HG03457 (cell line): ENCODE results near the gene CD101.

ENCODE experiments used
- ATAC-seq: cut with Tn5 transposase; IDR thresholded peaks from one replicate; pipeline ENCODE4 v1.9.1; 2021; ENCODE audit warnings: moderate number of reproducible peaks; ENCODE audit not compliant: unreplicated experiment

CD101 gene

DNA sequence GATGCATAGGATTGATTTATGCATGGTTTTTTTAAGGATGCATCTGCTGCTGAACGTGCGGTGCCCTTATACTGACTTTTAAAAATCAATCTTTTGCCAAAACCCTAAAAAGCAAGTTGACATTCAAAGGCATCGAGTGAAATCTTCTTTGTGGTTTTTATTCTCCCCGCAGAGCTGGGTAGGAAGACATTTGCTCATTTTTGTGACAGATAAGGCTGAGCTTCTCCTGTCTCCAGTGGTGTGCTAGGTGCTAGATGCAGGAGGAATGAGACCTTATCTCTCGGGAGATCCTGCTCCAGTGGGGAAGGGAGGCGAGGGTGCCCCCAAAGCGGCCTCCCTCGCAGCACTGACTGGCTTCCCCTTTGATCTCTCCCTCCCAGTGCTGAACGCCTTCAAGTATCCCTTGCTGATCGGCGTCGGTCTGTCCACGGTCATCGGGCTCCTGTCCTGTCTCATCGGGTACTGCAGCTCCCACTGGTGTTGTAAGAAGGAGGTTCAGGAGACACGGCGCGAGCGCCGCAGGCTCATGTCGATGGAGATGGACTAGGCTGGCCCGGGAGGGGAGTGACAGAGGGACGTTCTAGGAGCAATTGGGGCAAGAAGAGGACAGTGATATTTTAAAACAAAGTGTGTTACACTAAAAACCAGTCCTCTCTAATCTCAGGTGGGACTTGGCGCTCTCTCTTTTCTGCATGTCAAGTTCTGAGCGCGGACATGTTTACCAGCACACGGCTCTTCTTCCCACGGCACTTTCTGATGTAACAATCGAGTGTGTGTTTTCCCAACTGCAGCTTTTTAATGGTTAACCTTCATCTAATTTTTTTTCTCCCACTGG, 14.9 kb upstream of the CD101 start:
- no peak for ATAC-seq

DNA sequence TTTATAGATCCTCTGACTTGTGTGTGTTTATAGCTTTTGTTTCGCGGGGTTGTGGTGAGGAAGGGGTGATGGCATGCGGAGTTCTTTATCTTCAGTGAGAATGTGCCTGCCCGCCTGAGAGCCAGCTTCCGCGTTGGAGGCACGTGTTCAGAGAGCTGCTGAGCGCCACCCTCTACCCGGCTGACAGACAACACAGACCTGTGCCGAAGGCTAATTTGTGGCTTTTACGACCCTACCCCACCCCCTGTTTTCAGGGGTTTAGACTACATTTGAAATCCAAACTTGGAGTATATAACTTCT, 14.4 kb upstream of the CD101 start:
- no peak for ATAC-seq

DNA sequence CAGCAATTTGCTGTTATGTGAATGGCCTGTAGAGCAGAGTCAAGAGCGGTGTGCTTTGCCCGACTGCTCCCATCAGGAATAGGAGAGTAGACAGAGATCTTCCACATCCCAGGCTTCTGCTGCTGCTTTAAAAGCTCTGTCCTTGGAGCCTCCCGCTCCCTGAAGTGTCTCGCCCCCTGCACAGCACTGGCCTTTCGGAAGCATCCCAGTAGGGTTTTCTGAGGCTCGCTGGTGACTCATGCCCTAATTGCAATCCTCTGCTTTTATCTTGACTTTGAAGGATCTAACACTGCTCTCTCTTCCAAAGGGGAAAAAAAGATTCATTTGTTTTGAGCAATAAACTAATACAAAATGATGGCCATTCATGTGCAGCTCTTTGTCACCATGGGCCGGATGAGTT, 13.3 kb upstream of the CD101 start:
- ATAC-seq = no peak

DNA sequence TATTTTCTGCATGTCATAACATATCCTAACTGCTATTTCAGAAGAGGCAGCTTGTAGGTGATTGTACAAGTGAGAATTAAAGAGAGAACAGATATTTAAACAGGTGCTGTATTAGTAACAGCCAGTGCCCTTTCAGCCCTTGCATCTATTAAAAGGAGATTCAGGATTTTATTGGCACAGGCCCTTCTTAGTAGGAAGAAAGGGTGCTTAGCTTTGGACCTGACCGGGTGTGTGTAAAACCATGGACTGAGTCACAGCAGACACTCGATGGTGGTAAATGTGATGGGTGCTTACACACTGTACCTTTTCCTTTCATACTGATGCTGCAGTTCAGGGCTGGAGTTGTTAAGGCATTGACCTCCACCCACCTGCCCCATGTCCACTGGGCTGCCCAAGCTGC, 12.7 kb upstream of the CD101 start:
- no peak for ATAC-seq

DNA sequence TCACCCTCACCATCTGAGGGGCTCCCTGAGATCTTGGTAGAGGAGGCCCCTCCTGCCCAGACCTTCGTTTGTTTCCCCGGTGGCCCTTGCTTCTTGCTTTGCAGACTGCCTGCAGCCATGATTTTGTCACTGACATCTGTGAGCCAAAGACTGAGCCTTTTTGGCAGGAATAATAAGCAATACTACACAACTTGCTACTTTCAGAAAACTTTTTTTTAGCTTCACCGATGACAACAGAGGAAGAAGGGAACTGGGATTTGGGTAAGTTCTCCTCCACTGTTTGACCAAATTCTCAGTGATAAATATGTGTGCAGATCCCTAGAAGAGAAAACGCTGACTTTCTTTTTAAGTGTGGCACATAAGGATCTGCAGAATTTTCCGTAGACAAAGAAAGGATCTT, 11.7 kb upstream of the CD101 start:
- ATAC-seq = no peak

DNA sequence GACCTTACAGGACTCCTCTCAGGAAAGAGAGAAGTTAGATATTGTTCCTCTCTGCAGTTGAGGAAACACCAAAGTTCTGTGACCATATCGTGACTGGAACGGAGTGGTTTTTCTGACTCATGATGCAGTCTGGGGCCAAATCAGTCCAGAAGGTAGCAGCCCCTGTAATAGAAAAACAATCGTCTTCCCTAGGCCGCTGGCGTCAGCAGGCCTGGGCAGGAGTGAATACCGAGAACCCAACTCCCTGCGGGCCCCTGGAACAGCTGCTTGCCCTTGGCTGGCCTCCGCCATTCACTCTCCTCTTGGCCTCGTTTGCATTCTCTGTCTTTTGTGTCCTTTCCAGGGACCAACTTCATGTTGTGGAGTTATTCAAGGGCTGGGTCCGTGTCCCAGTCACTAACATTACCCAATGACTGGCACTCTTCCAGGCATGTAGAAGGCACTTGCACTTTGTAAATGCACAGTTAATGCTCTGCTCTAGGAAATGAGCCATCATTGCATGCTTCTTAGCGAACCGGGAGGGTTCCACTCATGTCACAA, 10.9 kb upstream of the CD101 start:
- no peak for ATAC-seq

DNA sequence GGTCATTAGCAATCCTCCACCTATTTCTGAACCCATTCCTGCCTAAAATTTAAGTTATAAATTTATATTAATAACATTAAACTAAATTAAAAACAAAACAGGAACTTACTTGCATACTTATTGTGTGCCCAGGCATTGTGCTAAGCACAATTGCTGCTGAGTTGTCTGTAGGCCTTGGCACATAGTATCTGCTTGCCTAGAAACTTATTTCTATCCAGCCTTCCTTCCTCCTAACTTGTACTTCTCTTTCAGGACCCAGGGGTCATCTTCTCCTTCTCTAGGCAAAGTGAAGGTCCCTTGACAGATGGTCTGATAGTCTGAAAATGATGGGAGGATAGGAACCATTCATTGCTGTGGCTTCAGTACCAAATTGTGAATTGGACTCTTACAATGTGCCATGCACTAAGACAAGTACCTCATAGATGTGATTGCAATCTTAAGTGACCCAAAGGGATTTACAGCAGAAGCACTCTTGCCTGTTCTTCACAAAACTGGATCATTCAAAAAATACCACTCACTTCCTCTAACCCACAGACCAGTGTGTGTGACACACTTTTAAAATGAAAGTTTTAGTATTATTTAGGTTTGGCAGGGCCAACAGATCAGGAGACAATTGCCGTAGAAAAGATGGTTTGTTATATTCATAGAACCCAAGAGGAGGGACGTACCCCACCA, 10.3 kb upstream of the CD101 start:
- no peak for ATAC-seq

DNA sequence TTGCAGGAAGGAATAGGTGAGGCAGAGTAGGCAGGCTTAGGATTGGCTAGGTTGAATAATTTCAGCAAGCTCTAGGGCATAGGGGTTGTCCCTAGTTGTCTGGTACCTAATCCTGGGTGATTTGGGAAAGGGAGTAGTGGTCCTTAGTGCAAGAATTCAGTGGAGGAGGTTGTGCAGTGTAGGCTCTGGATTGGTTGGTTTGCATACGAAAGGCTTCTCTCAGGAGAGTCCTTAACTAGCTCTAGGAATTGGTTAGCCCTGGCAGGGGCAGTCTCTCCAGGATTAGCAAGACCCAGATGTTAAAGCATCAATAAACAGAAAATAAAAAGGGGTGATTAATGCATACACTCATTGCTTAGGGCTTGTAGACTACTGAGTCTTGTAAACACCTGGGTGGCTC, 9.6 kb upstream of the CD101 start:
- ATAC-seq = no peak

DNA sequence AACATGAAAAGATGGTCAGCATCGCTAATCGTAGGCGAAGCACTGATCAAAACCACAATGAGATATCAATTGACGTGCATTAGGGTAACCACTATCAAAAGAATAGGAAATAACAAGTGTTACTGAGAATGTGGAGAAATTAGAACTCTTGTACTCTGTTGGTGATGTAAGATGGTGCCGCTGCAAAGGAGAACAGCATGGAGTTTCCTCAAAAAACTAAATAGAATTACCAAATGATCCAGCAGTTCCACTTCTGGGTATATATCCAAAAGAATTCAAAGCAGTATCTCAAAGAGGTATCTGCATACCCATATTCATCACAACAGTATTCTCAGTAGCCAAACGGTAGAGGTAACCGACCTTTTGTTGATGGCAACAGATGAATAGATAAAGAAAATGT, 8.3 kb upstream of the CD101 start:
- ATAC-seq = no peak

DNA sequence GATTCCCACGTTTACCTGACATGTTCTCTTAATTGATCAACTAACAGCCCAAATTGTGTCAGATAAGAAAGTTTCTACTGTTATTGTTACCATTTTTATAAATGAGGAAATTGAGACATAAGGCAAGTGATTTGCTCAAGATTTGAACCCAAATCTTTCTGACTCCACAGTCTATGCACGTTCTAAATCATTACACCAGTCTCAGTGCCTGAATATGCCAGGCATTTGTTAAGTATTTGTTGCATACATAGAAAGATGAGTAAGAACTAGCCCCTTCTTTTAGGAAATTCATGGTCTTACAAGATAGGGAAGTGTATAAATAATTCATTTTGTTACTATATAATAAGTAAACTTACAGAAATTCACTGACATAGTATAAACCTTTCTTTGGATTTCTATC, 7.1 kb upstream of the CD101 start:
- ATAC-seq = no peak

DNA sequence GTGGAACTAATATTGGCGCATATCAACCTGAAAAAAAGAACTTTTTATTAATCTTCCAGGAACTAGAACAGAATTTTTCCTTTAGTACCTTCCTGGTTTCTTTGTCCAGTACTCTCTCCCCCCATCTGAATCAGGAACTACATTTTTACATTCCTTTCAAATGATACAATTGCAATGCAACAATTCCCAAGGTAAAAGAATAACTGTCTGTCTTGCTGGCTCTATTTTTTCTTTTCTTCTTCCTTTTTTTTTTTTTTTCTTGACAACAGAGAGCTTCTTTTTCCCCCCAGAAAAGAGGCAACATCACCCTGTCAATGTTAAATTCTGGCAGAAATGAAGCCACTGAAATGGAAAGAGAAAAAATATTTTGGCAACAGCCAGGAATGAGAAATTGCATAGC, 4.5 kb upstream of the CD101 start:
- ATAC-seq = no peak

DNA sequence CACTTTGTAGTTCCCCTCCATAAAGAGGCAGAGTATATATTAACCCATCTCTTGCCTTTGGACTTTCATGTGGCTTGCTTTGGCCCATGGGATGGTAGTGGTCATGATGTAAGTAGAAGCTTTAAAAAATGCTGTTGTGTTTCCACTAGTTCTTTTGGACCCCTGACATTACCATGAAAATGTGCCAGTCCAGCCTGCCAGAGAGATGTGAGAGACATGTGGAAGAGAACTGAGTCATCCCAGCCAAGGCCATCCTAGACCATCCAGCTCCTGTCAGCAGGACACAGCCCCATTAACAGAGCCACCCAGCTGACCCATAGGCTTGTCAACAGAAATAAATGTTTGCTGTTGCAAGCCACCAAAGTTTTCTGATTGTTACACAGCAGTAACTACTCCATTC, 3.9 kb upstream of the CD101 start:
- no peak for ATAC-seq

DNA sequence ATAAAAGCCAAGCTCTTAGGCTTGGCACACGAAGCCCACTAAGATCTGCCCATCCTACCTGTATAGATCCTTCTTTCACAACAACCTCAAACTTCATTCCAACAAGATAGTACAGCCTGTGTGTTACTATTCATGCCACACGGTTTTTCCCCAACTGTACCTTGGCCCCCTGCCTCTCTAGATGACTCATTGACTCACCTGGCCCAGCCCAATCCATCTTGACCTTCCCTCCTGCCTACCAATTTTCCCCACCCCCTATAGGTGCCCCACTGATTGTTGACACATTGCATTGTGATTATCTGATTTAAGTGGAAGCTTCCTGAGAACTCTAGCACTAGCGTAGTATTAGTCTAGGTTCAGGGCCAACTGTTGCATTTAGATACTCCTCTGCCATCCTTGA, 2.0 kb upstream of the CD101 start:
- no peak for ATAC-seq

DNA sequence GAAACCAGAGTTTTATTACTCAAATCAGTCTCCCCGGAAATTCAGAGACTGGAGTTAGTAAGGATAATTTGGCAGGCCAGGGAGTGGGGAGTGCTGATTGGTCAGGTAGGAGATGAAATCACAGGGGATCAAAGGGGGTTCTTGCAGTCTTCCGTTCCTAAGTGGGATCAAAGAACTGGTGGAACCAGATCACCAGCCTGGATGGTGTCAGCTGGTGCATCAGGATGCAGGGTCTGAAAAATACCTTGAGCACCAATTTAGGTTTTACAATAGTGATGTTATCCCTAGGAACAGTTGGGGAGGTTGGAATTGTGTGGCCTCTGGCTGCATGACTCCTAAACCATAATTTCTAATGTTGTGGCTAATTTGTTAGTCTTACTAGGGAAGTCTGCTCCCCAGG, 1.4 kb upstream of the CD101 start:
- no peak for ATAC-seq

DNA sequence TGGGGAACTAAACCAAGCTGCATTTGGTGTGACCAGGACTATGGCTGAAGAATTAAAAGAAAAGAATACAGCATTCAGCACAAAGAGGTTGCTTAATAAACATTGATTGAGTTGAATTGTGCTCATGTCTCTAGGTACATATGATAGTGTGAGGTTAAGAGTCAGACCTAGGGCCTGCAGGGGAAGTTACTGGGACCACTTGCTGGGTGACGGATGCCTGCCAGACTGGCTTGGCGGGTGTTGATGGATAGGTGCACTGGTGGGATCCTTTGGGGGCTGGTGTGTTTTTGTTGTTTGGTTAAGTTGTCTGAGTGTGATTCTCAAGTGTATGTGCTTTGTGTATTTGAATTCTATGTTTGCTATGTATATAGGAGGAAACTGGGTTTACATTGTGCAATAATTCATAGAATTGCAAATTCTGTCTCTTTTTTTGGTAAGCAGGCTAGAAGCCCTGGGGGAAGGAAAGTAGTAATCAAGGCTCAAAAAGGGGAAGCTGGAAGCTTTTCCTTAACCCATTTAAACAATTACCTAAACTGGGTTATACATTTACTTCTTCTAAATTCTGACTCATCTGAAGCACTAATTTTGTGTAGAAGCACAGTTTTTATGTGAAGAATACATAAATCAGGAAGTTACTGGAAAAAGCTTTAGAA, 1.8 kb downstream of the CD101 start:
- ATAC-seq = no peak

DNA sequence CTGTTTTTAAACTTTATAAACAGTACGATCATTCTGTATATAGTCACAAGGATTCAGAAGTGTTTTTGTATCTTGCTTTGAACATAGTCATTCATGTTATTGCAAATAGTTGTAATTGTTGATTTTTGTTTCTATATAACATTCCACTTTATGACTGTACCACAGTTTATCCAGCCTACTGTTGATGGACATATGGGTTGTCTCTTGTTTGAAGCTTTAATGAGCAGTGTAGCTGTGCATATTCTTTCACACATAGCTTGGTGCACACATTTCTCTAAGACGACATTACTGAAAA, 6.1 kb downstream of the CD101 start:
- no peak for ATAC-seq

DNA sequence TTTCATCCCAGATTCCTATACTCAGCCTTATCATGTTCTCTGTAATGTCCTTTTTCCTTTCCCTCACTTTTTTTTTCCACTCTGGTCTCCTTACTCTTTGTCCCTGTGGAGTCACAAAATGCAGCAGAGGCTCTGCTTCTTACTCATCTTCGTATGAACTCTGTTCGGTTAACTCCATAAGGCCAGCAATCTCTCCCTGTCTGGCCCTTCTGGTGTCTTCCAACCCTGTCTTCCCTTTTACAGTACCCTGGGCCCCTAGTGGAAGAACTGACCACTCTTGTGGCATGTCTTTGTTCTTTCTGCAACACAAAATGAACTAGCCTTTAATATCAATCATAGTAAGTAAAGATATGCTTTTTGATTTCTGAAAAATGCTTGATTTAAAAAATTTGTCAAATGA, 7.1 kb downstream of the CD101 start:
- ATAC-seq = no peak

DNA sequence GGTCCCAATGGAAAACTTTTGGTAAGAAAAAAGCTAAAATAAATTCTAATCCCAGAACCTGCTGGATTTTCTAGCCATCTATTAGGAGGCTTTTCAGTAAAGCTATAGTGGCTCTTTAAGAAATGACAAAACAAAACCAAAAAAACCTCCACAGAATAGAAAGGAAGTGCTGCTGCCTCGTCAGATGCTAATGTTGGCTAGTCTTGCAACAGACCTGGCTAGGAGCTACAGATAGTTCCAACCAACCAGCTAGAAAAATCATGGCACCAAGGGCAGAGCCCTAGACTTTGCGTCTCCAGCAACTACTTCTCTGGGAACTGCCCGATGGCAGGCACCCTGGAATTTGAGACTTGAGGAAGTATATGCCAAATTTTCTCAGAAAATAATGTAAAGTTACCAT, 7.6 kb downstream of the CD101 start:
- no peak for ATAC-seq

DNA sequence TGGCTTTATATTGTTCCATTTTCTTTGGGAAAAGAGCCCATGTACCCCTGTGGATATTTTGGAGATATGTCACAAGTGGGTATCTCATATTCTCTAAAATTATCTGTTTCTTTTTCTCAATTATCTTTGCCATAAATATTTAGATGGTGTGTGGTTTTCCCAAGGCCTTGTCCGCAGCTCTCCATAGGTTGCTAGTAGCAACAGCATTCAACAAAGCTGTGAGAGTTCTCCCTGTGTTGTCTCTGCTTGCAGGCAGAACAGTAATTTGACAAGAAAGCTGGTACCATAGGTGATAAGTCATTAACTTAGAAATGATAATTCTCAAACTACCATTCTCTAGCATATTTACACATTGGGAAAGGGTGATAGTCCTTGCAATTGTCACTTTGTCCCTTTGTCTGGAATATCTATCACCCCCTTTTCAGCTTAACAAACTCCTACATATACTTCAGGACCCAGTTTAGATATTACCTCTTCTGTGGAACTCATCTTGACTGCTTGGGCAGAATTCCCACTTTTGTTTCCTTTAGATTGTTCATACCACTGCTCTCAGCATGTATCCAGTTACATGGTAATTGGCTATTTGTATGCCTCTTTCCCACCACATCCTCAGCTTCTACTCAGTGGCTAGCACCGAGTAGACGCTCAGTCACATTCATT, 8.9 kb downstream of the CD101 start:
- no peak for ATAC-seq

DNA sequence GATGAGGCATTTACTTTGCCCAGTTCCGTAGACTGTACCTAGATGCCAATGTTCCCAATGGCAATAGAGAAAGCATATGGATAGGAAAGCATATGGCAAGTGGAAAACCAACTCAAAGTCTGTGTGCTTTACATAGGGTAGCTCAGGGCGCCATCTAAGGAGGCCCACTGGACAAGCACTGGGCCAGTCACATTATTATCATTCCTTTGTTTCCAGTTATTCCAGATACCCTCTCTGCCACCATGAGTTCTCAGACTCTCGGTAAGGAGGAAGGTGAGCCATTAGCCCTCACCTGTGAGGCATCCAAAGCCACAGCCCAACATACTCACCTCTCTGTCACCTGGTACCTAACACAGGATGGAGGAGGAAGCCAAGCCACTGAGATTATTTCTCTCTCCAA, 9.8 kb downstream of the CD101 start:
- no peak for ATAC-seq

DNA sequence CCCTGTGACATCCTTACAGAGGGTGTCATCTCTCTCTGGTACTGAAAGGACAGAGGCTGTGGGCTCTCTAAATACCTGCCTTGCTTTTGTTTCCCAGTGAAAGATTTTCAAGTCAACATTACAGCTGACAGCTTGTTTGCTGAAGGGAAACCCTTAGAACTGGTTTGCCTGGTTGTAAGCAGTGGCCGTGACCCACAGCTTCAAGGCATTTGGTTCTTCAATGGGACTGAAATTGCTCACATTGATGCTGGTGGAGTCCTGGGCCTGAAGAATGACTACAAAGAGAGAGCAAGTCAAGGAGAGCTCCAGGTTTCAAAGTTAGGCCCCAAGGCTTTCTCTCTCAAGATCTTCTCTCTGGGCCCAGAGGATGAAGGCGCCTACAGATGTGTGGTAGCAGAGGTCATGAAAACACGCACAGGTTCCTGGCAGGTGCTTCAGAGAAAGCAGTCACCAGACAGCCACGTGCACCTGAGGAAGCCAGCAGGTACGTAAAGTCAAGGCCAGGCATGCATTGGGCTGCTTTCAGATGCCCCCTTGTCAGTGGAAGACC, 11.8 kb downstream of the CD101 start:
- no peak for ATAC-seq

DNA sequence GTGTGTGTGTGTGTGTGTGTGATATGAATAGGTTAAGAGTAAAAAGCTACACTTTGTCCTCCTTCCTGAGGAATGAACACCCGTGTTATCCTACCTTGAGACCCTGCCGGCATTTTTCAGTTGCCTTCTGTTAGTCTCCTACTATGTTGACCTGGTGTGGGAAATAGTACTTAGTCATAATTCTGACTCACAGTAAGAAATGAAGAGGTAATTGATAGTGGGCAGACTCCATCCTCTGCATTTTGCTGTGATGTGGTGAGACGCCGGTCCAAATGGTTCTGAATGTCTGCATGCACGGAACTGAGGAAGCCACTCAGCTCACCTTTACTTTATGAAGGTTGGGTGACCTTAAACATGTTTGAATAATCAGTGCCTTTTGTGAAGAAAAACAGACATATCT, 12.6 kb downstream of the CD101 start:
- ATAC-seq = no peak
